ENCODE measurements around the gene SETDB2.
A peak's percentile ranks its signal among the peaks of the same experiment; 100 is the strongest.

The SETDB2 gene

GRCh38 chr13:49429121-49429520 is 15.0 kb upstream of the SETDB2 start:
- no peak for DNase-seq

DNA sequence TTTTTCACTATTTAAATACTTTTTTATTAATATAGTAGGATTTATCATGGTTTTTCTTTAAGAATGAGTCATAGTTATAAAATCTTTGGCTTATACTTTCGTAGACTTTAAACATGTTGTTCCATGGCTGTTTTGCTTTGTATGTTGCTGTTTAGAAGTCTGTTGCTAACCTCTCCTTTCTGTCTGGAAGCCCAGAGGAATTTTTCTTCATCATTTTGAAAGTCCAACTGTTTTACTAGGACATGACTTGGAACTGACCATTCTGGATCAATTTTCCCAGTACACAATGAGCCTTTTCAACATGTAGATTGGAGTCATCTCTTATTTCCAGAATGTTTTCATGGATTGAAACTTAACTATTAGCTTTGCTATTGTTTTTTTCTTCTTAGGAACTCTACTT is 8.1 kb upstream of the SETDB2 start:
- no peak for DNase-seq

GRCh38 chr13:49436890-49437289 is 7.2 kb upstream of the SETDB2 start:
- peak; percentile 47 for DNase-seq

DNA sequence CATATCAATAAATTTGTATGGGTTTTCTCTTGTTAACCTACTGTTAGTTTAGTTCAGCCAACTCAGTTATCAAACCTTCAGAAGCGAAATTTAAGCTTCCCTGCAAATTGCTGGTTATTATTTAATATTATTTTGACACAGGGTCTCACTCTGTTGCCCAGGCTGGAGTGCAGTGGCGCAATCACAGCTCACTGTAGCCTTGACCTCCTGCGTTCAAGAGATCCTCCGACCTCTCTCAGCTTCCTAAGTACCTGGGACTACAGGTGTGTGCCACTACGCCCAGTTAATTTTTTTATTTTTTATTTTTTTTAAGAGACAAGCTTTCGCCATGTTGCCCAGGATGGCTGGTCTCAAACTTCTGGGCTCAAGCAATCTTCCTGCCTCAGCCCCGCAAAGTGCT is 6.4 kb upstream of the SETDB2 start:
- DNase-seq, result no peak

- no peak for DNase-seq
Measured at GRCh38 chr13:49439609-49440008, 4.5 kb upstream of the SETDB2 start.

GRCh38 chr13:49441312-49441711 is 2.8 kb upstream of the SETDB2 start:
- DNase-seq, result no peak

- no peak for DNase-seq
Measured at GRCh38 chr13:49441846-49442245, 2.2 kb upstream of the SETDB2 start.

DNA sequence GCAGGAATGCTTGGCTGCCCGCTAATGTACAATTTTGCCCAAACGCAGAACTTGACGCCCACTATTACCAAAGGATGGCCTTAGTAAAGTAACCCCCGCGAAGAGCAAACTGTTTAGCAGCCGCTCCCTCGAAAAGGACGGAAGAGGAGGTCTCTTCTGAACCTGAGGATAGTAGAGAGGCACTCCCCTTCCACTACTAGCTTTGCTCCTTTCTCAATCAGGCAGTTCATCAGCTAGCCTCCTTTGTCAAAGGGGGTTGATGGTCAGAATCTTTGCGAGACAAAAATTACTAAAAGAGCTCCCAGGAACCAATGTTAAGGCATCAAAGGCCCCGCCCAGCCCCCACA is 744 bp upstream of the SETDB2 start:
- DNase-seq, result no peak

- no peak for DNase-seq
Measured at GRCh38 chr13:49444524-49445395, 686 bp downstream of the SETDB2 start.

DNA sequence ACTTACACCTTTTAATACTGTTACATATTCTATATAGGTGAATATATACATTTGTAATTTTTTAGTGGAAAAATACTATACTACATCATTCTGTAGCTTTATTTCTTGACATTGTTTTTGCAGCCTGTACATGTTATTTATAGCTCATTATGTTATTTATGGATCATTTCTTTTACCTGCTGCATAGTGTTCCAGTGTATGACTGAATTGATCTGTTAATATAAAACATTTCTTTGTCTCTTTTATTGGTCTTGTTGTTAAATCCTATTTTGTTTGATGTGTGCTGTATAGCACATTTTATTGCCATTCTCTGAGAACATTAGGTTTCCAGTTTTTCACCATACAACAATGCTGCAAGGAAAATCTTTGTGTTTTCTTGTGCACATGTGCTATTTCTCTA is 2.4 kb downstream of the SETDB2 start:
- no peak for DNase-seq

DNA sequence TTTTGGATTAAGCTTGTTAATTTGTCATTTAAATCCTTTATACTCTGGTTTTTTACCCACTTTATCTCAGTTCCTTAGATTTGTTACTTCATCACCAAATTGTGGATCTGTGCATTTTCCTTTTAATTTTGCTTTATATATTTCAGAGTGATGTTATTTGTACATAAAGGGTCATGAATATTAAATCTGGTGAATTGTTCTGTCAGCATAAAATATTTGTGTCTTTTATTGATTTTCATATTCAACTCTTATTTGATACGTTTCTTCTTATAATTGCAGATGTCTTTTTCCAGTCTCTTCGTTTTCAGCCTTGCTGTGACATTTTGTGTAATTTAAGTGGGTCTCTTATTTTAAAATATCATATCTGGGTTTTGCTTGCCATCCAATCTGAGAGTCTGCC is 4.7 kb downstream of the SETDB2 start:
- DNase-seq, result no peak

GRCh38 chr13:49450105-49450819 is 6.2 kb downstream of the SETDB2 start:
- DNase-seq, result no peak

GRCh38 chr13:49452725-49453457 is 8.8 kb downstream of the SETDB2 start:
- DNase-seq, result no peak

DNA sequence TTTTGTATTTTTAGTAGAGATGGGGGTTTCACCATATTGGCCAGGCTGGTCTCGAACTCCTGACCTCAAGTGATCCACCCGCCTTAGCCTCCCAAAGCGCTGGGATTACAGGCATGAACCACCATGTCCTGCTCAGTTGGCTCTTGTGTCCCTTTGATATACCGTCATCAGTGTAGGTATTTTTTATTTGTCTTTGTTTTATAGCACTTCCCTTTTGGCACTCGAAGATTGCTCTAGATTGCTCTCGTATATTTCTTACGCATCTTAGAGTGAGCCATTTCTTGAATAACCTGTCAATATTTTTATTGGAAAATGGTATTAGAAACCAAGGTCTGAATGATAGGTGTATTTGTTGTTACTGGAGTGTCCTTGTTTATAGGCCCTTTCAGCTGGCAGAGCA is 9.4 kb downstream of the SETDB2 start:
- no peak for DNase-seq

DNA sequence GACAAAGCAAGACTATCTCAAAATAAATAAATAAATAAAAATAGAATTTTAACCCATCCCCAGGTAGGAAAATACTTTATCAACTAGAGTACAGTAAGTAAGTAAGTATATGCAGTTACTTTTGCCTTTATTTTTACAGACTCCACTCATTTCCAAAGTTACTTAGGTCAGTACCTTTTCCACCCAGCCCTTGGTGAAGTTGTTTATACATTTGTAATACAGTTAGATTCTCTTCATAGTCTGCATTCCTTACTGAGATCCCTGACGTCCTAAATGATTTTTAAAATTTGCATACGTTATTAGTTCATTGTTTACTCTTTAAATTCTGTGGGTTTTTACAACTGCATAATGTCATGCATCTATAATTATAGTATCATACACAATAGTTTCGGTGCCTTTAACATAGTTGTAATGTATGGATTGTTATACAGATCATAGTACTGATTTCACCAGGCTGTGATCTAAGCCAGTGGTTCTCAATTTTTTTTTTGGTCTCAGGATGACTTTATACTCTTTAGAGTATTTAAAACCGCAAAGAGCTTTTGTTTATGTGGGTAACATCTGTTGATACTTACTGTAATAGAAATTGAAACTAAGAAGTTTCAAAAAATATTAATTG is 10.4 kb downstream of the SETDB2 start:
- no peak for DNase-seq

GRCh38 chr13:49455007-49455398 is 10.9 kb downstream of the SETDB2 start:
- no peak for DNase-seq

- no peak for DNase-seq
Measured at GRCh38 chr13:49456156-49456555, 12.1 kb downstream of the SETDB2 start.

- no peak for DNase-seq
Measured at GRCh38 chr13:49457221-49457620, 13.1 kb downstream of the SETDB2 start.

- no peak for DNase-seq
Measured at GRCh38 chr13:49459580-49459979, 15.5 kb downstream of the SETDB2 start.

DNA sequence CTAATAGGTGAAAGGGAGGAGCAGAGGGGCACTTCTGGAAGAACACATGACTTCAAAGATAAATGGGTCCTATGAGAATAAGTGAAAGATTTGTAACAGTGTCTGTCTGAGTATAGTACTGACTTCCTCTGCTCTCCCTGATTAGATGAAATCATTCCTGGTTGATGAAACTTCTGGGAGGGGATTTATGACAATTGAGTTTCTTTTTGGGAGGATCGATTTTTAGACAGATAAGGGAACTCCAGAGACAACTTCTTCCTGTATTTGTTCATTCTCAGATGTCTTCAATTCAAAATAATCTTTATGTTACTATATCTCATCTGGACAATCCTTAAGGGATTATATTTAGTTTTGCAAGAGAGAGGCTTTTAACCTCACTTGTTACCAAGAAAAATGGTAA is 20.0 kb downstream of the SETDB2 start:
- no peak for DNase-seq

DNA sequence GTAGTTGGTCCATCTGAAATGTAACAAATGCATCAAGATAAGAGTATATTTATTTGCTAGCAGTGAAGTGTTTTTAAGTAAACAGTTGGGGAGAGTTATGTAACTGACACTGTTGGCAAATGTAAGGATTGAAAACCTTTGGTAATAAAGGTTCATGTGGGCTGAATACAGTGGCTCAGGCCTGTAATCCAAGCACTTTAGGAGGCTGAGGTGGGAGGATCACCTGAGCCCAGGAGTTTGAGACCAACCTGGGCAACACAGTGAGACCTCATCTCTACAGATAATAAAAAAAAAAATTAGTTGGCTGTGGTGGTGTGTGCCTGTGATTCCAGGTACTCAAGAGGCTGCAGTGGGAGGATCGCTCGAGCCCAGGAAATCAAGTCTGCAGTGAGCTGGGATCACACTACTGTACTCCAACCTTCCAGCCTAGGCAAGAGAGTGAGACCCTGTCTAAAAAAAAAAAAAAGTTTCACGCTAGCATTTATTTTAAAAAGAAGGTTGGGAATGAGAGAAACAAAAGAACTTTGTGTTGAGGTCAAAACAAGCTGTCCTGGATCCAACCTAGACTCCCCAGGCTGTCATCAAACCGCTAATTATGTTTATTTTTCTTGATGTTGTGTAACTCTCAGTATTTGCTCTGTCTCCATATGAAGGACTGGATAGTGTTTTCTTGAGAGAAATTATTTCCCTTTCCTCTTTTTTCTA is 20.7 kb downstream of the SETDB2 start:
- no peak for DNase-seq

GRCh38 chr13:49466292-49466838 is 22.3 kb downstream of the SETDB2 start:
- no peak for DNase-seq

All from left hindlimb (tissue), 1 donor.